H1 (cell line): ENCODE results near the gene ST8SIA5. TPM values are rescaled to one million over a fixed set of nuclear protein-coding genes. Genes with fewer than 3 reads are reported as not detected.

Experiments used
- SIX5 ChIP-seq: IDR thresholded peaks from 2 replicates; pipeline ENCODE4 v1.6.1; 2011; ENCODE audit warnings: mild to moderate bottlenecking, low read depth, low read length
- TEAD4 ChIP-seq: IDR thresholded peaks from 2 replicates; pipeline ENCODE4 v1.6.1; 2012; ENCODE audit warnings: low read depth, low read length, inconsistent platforms, mixed read lengths
- polyA plus RNA-seq, 7 experiments: library from polyadenylated mRNA; depleted of rRNA in 3 of 7; stranded (reverse) in 5 of 7; unstranded in 2 of 7; fragments of >200 nt in 5 of 7; fragments of 200-250 nt in 2 of 7; gene quantifications; 1 replicate in 5 of 7; 2 replicates in 1 of 7; 4 replicates in 1 of 7; pipeline versions ENCODE4 v1.2.1 to v1.2.3, GENCODE V29; 2011 to 2013; ENCODE audit warnings: missing spikeins in 2 of 7, mixed read lengths in 2 of 7
- total RNA-seq: library from RNA; stranded (reverse); fragmentation: NEBNext Ultra II Directional; extraction: Animal tissue kit (Norgen Biotek cat#: 25700); gene quantifications from 2 replicates; pipeline ENCODE4 v1.2.1, GENCODE V29; 2021

The ST8SIA5 gene
- total and polyA plus RNA-seq, 2 of the 8 experiments (the other 6 are each of a cell fraction or from before 2014, with no cell fraction given), result 2.4 to 6.3 TPM

DNA sequence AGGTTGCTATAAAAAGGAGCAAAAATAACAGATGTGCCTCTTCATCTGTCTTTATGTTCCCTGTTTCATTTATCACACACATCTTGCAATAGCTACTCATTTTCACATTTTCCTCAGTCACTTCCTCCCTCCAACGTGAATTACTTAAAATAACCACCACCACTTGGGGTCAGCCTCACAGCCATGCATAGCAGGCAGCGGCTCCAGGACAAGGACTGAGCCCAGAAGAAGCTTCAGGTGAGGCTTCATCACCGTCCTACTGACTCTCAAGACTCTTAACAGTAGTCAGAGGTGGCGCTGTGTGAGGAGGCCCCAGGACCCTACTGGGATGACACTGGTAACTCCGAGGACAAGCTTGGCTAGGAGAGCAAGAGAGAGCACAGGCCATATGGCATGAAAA is 15.5 kb upstream of the ST8SIA5 start (continued):
- TF ChIP-seq TEAD4 (no peak), SIX5 (no peak)
